T47D (cell line): ENCODE measurements around the gene UBE2D2.
A peak's percentile ranks its signal among the peaks of the same experiment; 100 is the strongest.

Source experiments
- DNase-seq, 2 experiments: peaks; one replicate each; pipeline versions ENCODE4 v3.0.0 to v3.0.0-alpha.2; 2011 to 2012; ENCODE audit warnings: low read depth in 1 of 2, low spot score in 1 of 2
- JUND ChIP-seq: IDR thresholded peaks from 2 replicates; pipeline ENCODE4 v1.6.1; 2012; ENCODE audit warnings: low read depth
- in situ Hi-C: cut with HindIII; loops from 2 replicates; pipeline ENCODE4 v1.10.0; 2016; ENCODE audit warnings: low sequenced_read_pairs, low pct_unique_long_range_greater_than_20kb

The UBE2D2 gene

GRCh38 chr5:139646912-139647505, 85.9 kb downstream of the UBE2D2 start:
- DNase-seq: no peak
- in situ Hi-C loops: no loop called here
- TF ChIP-seq JUND: no peak

- TF ChIP-seq JUND: no peak
- in situ Hi-C loops: no loop called here
Measured at GRCh38 chr5:139647506-139648204, 86.5 kb downstream of the UBE2D2 start.

GRCh38 chr5:139648205-139649081, 87.3 kb downstream of the UBE2D2 start, which contains the start of gene CXXC5:
TSS of gene CXXC5 (plus strand) at chr5:139648349. CDS start at chr5:139680524, 32,175 bp downstream.
- peak in 1 of 2 experiments; percentile 92 for DNase-seq
- TF ChIP-seq JUND: no peak
- in situ Hi-C loops: no loop called here

More at GRCh38 chr5:139647506-139648204, 86.5 kb downstream of the UBE2D2 start:
- no peak for DNase-seq

GRCh38 chr5:139649082-139649991, 88.2 kb downstream of the UBE2D2 start:
- no peak for TF ChIP-seq JUND
- no peak for DNase-seq
- in situ Hi-C loops: no loop called here

- no peak for DNase-seq
- TF ChIP-seq JUND: no peak
Measured at GRCh38 chr5:139650031-139650688, 89.0 kb downstream of the UBE2D2 start.

GRCh38 chr5:139650689-139651042, 89.5 kb downstream of the UBE2D2 start:
- TF ChIP-seq JUND: no peak
- in situ Hi-C loops: no loop called here

More at GRCh38 chr5:139650031-139650688, 89.0 kb downstream of the UBE2D2 start:
- in situ Hi-C loops: no loop called here

GRCh38 chr5:139651043-139651834, 90.1 kb downstream of the UBE2D2 start:
- peak in 1 of 2 experiments; percentile 63 for DNase-seq
- no peak for TF ChIP-seq JUND
- in situ Hi-C loops: no loop called here

More at GRCh38 chr5:139650689-139651042, 89.5 kb downstream of the UBE2D2 start:
- no peak for DNase-seq

GRCh38 chr5:139651853-139652787, 91.0 kb downstream of the UBE2D2 start:
- in situ Hi-C loops: no loop called here
- DNase-seq: peak; percentile 76 to 91
- TF ChIP-seq JUND: no peak

GRCh38 chr5:139652788-139653241, 91.7 kb downstream of the UBE2D2 start:
- DNase-seq: no peak
- TF ChIP-seq JUND: no peak
- in situ Hi-C loops: no loop called here

- DNase-seq: no peak
- TF ChIP-seq JUND: no peak
- in situ Hi-C loops: no loop called here
Measured at GRCh38 chr5:139653616-139654015, 92.5 kb downstream of the UBE2D2 start.
